NOMO-1 treated with dmso at 0.1 percent for 144 hours (cell line): ENCODE measurements around the gene SFT2D3.

ENCODE experiments used
- DNase-seq: peaks from one replicate; lab custom pipeline; 2025; ENCODE audit not compliant: unreplicated experiment; lab: John Stamatoyannopoulos, UW

SFT2D3 gene

GRCh38 chr2:127737892-127738291 lies 36.6 kb downstream of the SFT2D3 start:
- no peak for DNase-seq

- DNase-seq = no peak
Measured at GRCh38 chr2:127739800-127740199, 38.5 kb downstream of the SFT2D3 start.

- DNase-seq = peak; percentile 17
Measured at GRCh38 chr2:127740665-127741288, 39.5 kb downstream of the SFT2D3 start.

GRCh38 chr2:127743477-127744026 lies 42.3 kb downstream of the SFT2D3 start:
- no peak for DNase-seq

- DNase-seq = no peak
Measured at GRCh38 chr2:127747621-127748020, 46.3 kb downstream of the SFT2D3 start.

- peak; percentile 46 for DNase-seq
Measured at GRCh38 chr2:127749537-127749936, 48.2 kb downstream of the SFT2D3 start.

GRCh38 chr2:127753374-127753773 lies 52.1 kb downstream of the SFT2D3 start:
- DNase-seq = no peak

GRCh38 chr2:127754186-127754585 lies 52.9 kb downstream of the SFT2D3 start:
- no peak for DNase-seq
